ENCODE data around the gene SLC18B1.
A peak's percentile ranks its signal among the peaks of the same experiment; 100 is the strongest.

- TF ChIP-seq CTCF (conservative IDR thresholded peaks at IDR 0.05), result peak; percentile 8; the same call in 1 of the 2 replicates
- TF ChIP-seq ZFX (IDR thresholded peaks at IDR 0.05), result no peak
These were observed 18.2 kb upstream of the SLC18B1 start for GRCh38 chr6:132816660-132817059.

Measured in C4-2B (cell line).